Spleen (tissue), 7 donors: ENCODE results near the gene PRR5L.

Experiments used
- POLR2A ChIP-seq, 3 donors: fragments of 450-650 bp; IDR thresholded peaks; one replicate each; pipeline ENCODE4 v1.5.1; 2017; ENCODE audit warnings: antibody characterized with exemption in 3 of 3, mild to moderate bottlenecking in 1 of 3
- TF ChIP-seq, protein P1 (sequence below), 11 experiments: fragments of 200-600 bp in 7 of 11; fragments of 450-650 bp in 4 of 11; sonication (generic) in 4 of 11; IDR thresholded peaks in 8 of 11; conservative IDR thresholded peaks in 3 of 11; 1 replicate in 7 of 11; 2 replicates in 4 of 11; pipeline versions ENCODE4 v1.4.0 to v1.8.0; 2016 to 2021; ENCODE audit warnings: antibody characterized with exemption in 11 of 11, inconsistent platforms in 4 of 11, mild to moderate bottlenecking in 1 of 11
- donor health status: DM: no; HTN: no; CAD: no; lungs with moderate emphysema.
- donor health status: DM: no; HTN: no; CAD: no.
- donor health status: DM: no; HTN: no; CAD: no.

DNA sequence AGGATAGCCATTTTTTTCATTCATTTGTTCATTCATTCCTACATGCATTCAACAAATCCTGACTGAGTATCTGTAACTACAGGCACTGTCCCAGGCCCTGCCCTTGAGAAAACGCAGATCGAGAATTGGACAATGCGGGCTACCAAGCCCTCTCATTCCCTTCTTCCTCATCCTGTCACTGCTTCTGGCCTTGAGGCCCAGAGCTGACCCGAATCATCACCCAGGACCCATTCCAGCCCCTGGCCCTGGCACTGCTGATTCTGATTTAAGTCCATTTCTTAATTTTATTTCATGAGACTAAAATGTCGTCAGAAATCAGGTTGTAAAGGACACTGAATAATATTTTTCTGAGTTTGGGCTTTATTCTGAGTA lies 31.1 kb upstream of the PRR5L start:
- no peak for TF ChIP-seq POLR2A (IDR thresholded peaks at IDR 0.05)
- TF ChIP-seq, protein P1, sequence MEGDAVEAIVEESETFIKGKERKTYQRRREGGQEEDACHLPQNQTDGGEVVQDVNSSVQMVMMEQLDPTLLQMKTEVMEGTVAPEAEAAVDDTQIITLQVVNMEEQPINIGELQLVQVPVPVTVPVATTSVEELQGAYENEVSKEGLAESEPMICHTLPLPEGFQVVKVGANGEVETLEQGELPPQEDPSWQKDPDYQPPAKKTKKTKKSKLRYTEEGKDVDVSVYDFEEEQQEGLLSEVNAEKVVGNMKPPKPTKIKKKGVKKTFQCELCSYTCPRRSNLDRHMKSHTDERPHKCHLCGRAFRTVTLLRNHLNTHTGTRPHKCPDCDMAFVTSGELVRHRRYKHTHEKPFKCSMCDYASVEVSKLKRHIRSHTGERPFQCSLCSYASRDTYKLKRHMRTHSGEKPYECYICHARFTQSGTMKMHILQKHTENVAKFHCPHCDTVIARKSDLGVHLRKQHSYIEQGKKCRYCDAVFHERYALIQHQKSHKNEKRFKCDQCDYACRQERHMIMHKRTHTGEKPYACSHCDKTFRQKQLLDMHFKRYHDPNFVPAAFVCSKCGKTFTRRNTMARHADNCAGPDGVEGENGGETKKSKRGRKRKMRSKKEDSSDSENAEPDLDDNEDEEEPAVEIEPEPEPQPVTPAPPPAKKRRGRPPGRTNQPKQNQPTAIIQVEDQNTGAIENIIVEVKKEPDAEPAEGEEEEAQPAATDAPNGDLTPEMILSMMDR (IDR thresholded peaks at IDR 0.05 in 8 of 11, conservative IDR thresholded peaks at IDR 0.05 in 3 of 11) = no peak
